Ovary (tissue), 9 donors: Measurements from ENCODE around the gene KIF26B. TPM values are rescaled to one million over a fixed set of nuclear protein-coding genes. Genes with fewer than 3 reads are reported as not detected.

Experiments
- DNase-seq, 5 donors: peaks; one replicate each; pipeline ENCODE4 v3.0.0-alpha.2; 2019 to 2020
- H3K27ac ChIP-seq, 2 donors: fragments of 200-600 bp; one replicate each; pipeline versions ENCODE4 v1.5.1 to v1.8.0; 2019 to 2022
- H3K27me3 ChIP-seq: fragments of 200-600 bp; one replicate; pipeline ENCODE4 v1.8.0; 2022
- H3K36me3 ChIP-seq: fragments of 200-600 bp; sonication (generic); one replicate; pipeline ENCODE4 v1.5.1; 2019
- H3K4me1 ChIP-seq: one replicate; pipeline ENCODE4 v1.8.1; 2013; ENCODE audit warnings: mild to moderate bottlenecking, moderate library complexity; ENCODE audit not compliant: insufficient read depth
- H3K4me3 ChIP-seq: fragments of 200-600 bp; sonication (generic); one replicate; pipeline ENCODE4 v1.5.1; 2017
- H3K9me3 ChIP-seq, 2 donors: fragments of 200-600 bp in 1 of 2; sonication (generic) in 1 of 2; one replicate each; pipeline versions ENCODE4 v1.5.1 to v1.8.1; 2013 to 2019; ENCODE audit warnings: mild to moderate bottlenecking in 1 of 2, moderate library complexity in 1 of 2
- EP300 ChIP-seq: sonication (generic); formaldehyde crosslinking; IDR thresholded peaks from one replicate; pipeline ENCODE4 v1.6.1; 2017; ENCODE audit warnings: antibody characterized with exemption
- POLR2A ChIP-seq: fragments of 450-650 bp; IDR thresholded peaks from one replicate; pipeline ENCODE4 v1.6.1; 2017; ENCODE audit warnings: antibody characterized with exemption, mild to moderate bottlenecking, moderate library complexity
- WGBS, 3 donors: extraction: QIAGEN DNeasy Blood & Tissue Kit in 1 of 3; methylation state at CpG; one replicate each; pipeline versions ENCODE4 v1.1.5 to v1.1.7; 2013 to 2017; 5-methylcytosine and 5-hydroxymethylcytosine counted together
- intact Hi-C, 4 donors: fragments of 100-400 bp; cut with DNase I; formaldehyde crosslinking; loops; one replicate each; pipeline versions ENCODE4 v1.11.0 to v1.15.1; 2022 to 2023
- polyA plus RNA-seq, 2 donors: library from polyadenylated mRNA; stranded (reverse); fragments of 200-250 nt in 1 of 2; fragments of 350-450 nt in 1 of 2; fragmentation: Illumina TruSeq in 1 of 2; extraction: RNeasy Lipid Tissue Mini Kit (QIAGEN cat#74804) in 1 of 2; gene quantifications; one replicate each; pipeline ENCODE4 v1.2.3, GENCODE V29; 2013 to 2014
- total RNA-seq, 7 donors: library from RNA; depleted of rRNA in 2 of 7; stranded (reverse); fragments of >200 nt in 2 of 7; fragmentation: NEBNext Ultra II Directional in 3 of 7; extraction: Animal tissue kit (Norgen Biotek cat#: 25700) in 3 of 7; gene quantifications; one replicate each; pipeline versions ENCODE4 v1.1.0 to v1.2.4, GENCODE V29; 2016 to 2023
- TF ChIP-seq, protein P1 (sequence below), 3 donors: fragments of 450-650 bp in 2 of 3; fragments of 200-600 bp in 1 of 3; IDR thresholded peaks; one replicate each; pipeline versions ENCODE4 v1.5.1 to v1.8.0; 2016 to 2022; ENCODE audit warnings: antibody characterized with exemption in 3 of 3, mild to moderate bottlenecking in 1 of 3
- donor health status: DM: no; HTN: no; CAD: no; lungs with moderate emphysema.
- donor health status: DM: no; HTN: no; CAD: no.
- donor health status: Bipolar disorder and iron deficiency.
- donor health status: DM: yes; HTN: yes; CAD: no.
- donor health status: DM: no; HTN: no; CAD: no.
- donor health status: DM: yes; HTN: yes; CAD: no.

Gene KIF26B
- total and polyA plus RNA-seq, 9 donors = 0.28 to 4.0 (median 0.54) TPM

DNA sequence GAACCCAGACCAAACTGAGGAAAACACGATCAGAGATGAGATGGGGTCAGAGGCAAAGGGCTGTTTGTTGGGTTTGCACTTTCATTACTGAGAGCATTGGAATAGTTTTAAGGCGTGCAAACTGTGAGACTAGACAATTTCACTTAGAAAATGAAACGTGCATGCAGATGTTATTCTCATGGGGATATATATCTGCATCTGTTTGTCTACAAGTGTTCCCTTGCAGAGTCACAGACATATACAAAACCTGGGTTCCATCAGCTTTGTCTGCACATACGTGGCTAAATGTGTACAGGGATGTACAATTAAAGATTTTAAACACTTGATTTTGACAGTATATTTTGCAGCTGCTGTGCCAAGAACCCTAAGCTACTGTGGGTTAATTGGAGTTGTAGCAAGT is 355.4 kb downstream of the KIF26B start:
- Histone ChIP-seq H3K4me3 (no peak overlapping the region), H3K27ac (no peak overlapping the region), H3K4me1 (peaks cover 7% of the 10 kb centered on the region), H3K27me3 (no peaks in the 10 kb centered on the region), H3K36me3 (no peaks in the 10 kb centered on the region), H3K9me3 (no peaks in the 10 kb centered on the region)
- WGBS, 3 donors = 17 to 30% (median 24%) methylated on average over 4 of the region's 4 CpGs
- DNase-seq = no peak
- intact Hi-C loops = no loop called here
- TF ChIP-seq POLR2A (no peak), EP300 (no peak)
- TF ChIP-seq, protein P1, sequence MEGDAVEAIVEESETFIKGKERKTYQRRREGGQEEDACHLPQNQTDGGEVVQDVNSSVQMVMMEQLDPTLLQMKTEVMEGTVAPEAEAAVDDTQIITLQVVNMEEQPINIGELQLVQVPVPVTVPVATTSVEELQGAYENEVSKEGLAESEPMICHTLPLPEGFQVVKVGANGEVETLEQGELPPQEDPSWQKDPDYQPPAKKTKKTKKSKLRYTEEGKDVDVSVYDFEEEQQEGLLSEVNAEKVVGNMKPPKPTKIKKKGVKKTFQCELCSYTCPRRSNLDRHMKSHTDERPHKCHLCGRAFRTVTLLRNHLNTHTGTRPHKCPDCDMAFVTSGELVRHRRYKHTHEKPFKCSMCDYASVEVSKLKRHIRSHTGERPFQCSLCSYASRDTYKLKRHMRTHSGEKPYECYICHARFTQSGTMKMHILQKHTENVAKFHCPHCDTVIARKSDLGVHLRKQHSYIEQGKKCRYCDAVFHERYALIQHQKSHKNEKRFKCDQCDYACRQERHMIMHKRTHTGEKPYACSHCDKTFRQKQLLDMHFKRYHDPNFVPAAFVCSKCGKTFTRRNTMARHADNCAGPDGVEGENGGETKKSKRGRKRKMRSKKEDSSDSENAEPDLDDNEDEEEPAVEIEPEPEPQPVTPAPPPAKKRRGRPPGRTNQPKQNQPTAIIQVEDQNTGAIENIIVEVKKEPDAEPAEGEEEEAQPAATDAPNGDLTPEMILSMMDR (IDR thresholded peaks at IDR 0.05) = no peak

DNA sequence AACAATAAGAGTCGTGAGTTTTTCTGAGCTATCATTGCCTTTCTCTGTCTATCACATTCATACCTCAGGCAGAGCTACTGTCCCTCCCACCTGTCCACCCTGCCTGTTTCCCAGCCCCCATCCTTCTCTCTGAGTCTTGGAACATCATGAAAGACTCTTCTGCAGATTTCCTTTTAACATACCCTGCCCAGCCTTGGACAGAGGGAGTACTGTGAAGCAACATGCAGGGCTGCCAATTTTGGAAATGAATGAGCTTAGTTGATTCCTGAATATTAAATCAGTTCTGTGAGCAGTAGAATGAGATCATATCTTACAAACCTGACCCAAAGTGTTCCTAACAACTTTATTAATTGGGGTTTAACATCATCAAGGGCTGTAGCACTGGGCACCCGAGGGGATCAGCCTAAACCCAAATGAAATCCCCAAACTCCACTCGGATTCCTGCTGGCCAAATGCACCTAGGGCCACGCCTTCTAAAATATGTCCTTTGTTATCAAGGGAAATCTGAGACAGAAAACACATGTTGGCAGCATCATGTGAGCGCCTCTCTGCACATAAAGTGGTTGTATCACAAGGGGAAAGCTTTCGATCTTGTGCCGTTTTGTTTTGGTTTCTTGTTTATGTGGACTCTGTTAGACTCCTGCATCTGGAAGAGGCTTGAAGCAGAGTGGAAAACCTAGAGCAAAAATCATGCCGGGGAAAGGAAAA is 357.6 kb downstream of the KIF26B start:
- H3K36me3 ChIP-seq = no peaks in the 10 kb centered on the region
- H3K4me1 ChIP-seq = peaks cover 7% of the 10 kb centered on the region
- H3K27me3 ChIP-seq = no peaks in the 10 kb centered on the region
- no peaks in the 10 kb centered on the region for H3K9me3 ChIP-seq
- WGBS, 3 donors = 11 to 12% (median 11%) methylated on average over 8 of the region's 8 CpGs
- intact Hi-C loops = no loop called here
- no peak for DNase-seq
- no peak overlapping the region for H3K27ac ChIP-seq
- no peak overlapping the region for H3K4me3 ChIP-seq
- TF ChIP-seq, protein P1 (IDR thresholded peaks at IDR 0.05) = no peak
- TF ChIP-seq EP300 (no peak), POLR2A (no peak)

DNA sequence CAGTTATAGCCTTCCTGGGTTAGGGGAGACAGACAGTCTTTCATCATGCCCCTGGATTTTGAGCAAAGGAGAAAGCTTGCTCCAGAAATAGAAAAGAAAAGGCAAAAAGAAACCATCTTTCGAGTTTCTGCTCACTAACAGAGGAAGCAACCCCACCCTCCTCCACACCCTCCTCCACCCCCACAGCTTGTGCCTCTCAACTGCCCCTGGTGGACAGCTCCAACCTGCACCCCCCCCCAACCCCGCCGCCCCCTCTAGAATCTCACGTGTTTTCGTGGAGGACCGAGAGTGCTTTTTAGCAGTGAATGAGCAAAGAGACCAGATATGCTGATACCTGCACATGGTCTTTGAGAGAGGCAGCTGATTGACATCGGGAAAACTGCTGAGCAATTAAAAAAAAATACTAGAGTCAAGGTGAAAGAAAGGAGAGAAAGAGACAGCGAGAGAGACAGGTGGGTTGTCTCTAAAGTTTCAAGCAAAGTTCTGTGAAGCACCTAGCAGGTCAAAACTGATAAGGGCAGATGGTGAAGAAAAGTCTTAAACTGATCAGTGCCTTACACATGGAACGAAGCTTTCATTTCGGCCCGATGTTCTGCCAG is 358.3 kb downstream of the KIF26B start:
- H3K4me3 ChIP-seq = no peak overlapping the region
- intact Hi-C loops = no loop called here

DNA sequence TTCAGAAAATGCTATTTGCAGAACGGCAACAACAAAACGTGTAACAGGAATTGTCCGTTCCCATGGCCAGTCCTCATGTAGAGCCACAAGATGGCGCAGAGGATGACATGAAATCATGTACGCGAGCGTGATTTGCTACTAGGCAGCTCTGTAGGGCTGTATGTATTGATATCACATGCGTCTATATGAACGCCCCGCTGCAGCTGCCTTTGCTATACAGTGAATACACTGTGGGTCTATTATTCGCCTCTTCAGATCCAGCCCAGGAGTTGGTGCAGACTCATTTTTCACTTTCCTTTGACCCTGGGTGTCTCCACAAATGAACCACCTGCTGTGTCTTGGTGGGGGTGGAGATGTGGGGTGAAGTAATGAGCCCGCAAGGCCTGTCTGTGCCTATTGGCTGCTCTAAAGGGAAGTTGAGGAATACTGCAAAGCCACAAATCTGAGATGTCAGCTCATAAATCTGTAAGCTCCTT is 361.5 kb downstream of the KIF26B start:
- H3K27me3 ChIP-seq = no peaks in the 10 kb centered on the region
- DNase-seq = no peak
- no peak for TF ChIP-seq POLR2A
- TF ChIP-seq EP300 = no peak
- TF ChIP-seq, protein P1 (IDR thresholded peaks at IDR 0.05) = no peak
- no peak overlapping the region for H3K4me3 ChIP-seq
- H3K4me1 ChIP-seq = peaks cover 7% of the 10 kb centered on the region
- H3K36me3 ChIP-seq = no peaks in the 10 kb centered on the region
- no peak overlapping the region for H3K27ac ChIP-seq
- no peaks in the 10 kb centered on the region for H3K9me3 ChIP-seq
- intact Hi-C loops = no loop called here
- WGBS, 3 donors = 86 to 92% (median 90%) methylated on average over 12 of the region's 12 CpGs

More for the DNA sequence above, 358.3 kb downstream of the KIF26B start:
- no peaks in the 10 kb centered on the region for H3K27me3 ChIP-seq
- DNase-seq = peak in 2 of 5 donors; percentile 30 to 43
- no peaks in the 10 kb centered on the region for H3K9me3 ChIP-seq
- peaks cover 7% of the 10 kb centered on the region for H3K4me1 ChIP-seq
- no peaks in the 10 kb centered on the region for H3K36me3 ChIP-seq
- TF ChIP-seq, protein P1 (IDR thresholded peaks at IDR 0.05) = no peak
- TF ChIP-seq EP300 = no peak
- TF ChIP-seq POLR2A = no peak
- no peak overlapping the region for H3K27ac ChIP-seq
- 5 to 12% (median 8%) methylated on average over 11 of the region's 11 CpGs for WGBS, 3 donors
